ENCODE results near the gene NRXN2. TPM values are rescaled to one million over a fixed set of nuclear protein-coding genes. Genes with fewer than 3 reads are reported as not detected.
"Not testable (repeated sequence)": the region's sequence is repeated elsewhere in the genome, so short reads cannot be mapped to it uniquely, and the experiment has no call there.

The NRXN2 gene
- total and polyA plus RNA-seq, 7 donors = 0.44 to 5.2 (median 1.9) TPM

GRCh38 chr11:64711138-64711955 lies 11.7 kb downstream of the NRXN2 start:
- ATAC-seq = no peak
- no peaks in the 10 kb centered on the region for H3K9me3 ChIP-seq
- no peaks in the 10 kb centered on the region for H3K36me3 ChIP-seq (ENCODE audit: insufficient read depth in 1 of 2, low read depth in 1 of 2)
- intact Hi-C loops (cut with DNase I) = no loop called here
- H3K4me1 ChIP-seq = no peaks in the 10 kb centered on the region
- H3K27ac ChIP-seq = no peak overlapping the region
- H3K27me3 ChIP-seq (ENCODE audit: insufficient read depth in 3 of 3, low read length in 2 of 3) = peaks cover 5 to 61% (median 20%) of the 10 kb centered on the region in 3 donors
- no peak for DNase-seq
- 50 to 56% (median 50%) methylated on average over 38 to 46 of the region's 46 CpGs for WGBS, 3 donors
- no peak overlapping the region for H3K4me3 ChIP-seq
- no peak for TF ChIP-seq CTCF (IDR thresholded peaks at IDR 0.05)

- peaks cover 5 to 54% (median 20%) of the 10 kb centered on the region in 3 donors for H3K27me3 ChIP-seq (ENCODE audit: insufficient read depth in 3 of 3, low read length in 2 of 3)
- no peak overlapping the region for H3K27ac ChIP-seq
- no peak for ATAC-seq
- intact Hi-C loops (cut with DNase I) = no loop called here
- H3K36me3 ChIP-seq (ENCODE audit: insufficient read depth in 1 of 2, low read depth in 1 of 2) = no peaks in the 10 kb centered on the region
- H3K4me1 ChIP-seq = no peaks in the 10 kb centered on the region
- WGBS, 3 donors = 62 to 64% (median 64%) methylated on average over 13 of the region's 13 CpGs
- TF ChIP-seq CTCF (IDR thresholded peaks at IDR 0.05) = no peak
- H3K4me3 ChIP-seq = no peak overlapping the region
- no peaks in the 10 kb centered on the region for H3K9me3 ChIP-seq
- DNase-seq = no peak
Measured at GRCh38 chr11:64710418-64711137, 12.4 kb downstream of the NRXN2 start.

- Histone ChIP-seq H3K27me3 (ENCODE audit: insufficient read depth in 3 of 3, low read length in 2 of 3) (peaks cover 0 to 6% (median 2%) of the 10 kb centered on the region in 3 donors), H3K27ac (no peak overlapping the region), H3K36me3 (ENCODE audit: insufficient read depth in 1 of 2, low read depth in 1 of 2) (no peaks in the 10 kb centered on the region), H3K9me3 (no peaks in the 10 kb centered on the region), H3K4me3 (no peak overlapping the region), H3K4me1 (no peaks in the 10 kb centered on the region)
- TF ChIP-seq CTCF (IDR thresholded peaks at IDR 0.05) = no peak
- ATAC-seq (no peak), DNase-seq (no peak)
- 43 to 62% (median 48%) methylated on average over 2 of the region's 2 CpGs for WGBS, 3 donors
- intact Hi-C loops (cut with DNase I) = no loop called here
Measured at GRCh38 chr11:64705501-64705900, 17.5 kb downstream of the NRXN2 start.

GRCh38 chr11:64703048-64703447 lies 19.9 kb downstream of the NRXN2 start:
- H3K4me3 ChIP-seq = no peak overlapping the region
- peaks cover 0 to 2% (median 0%) of the 10 kb centered on the region in 3 donors for H3K27me3 ChIP-seq (ENCODE audit: insufficient read depth in 3 of 3, low read length in 2 of 3)
- no peaks in the 10 kb centered on the region for H3K4me1 ChIP-seq
- intact Hi-C loops (cut with DNase I) = no loop called here
- TF ChIP-seq CTCF (IDR thresholded peaks at IDR 0.05) = no peak
- DNase-seq (no peak), ATAC-seq (no peak)
- H3K9me3 ChIP-seq = no peaks in the 10 kb centered on the region
- no peak overlapping the region for H3K27ac ChIP-seq
- WGBS, 3 donors = 91 to 100% (median 96%) methylated on average over 2 of the region's 2 CpGs
- no peaks in the 10 kb centered on the region for H3K36me3 ChIP-seq (ENCODE audit: insufficient read depth in 1 of 2, low read depth in 1 of 2)

- 86 to 90% (median 87%) methylated on average over 21 to 27 of the region's 29 CpGs for WGBS, 3 donors
- H3K4me3 ChIP-seq; H3K9me3 ChIP-seq; ATAC-seq; H3K4me1 ChIP-seq; DNase-seq; intact Hi-C loops (cut with DNase I); H3K36me3 ChIP-seq (ENCODE audit: insufficient read depth in 1 of 2, low read depth in 1 of 2); H3K27me3 ChIP-seq (ENCODE audit: insufficient read depth in 3 of 3, low read length in 2 of 3); H3K27ac ChIP-seq: not testable (repeated sequence)
Measured at GRCh38 chr11:64701956-64702355, 21.0 kb downstream of the NRXN2 start.
